Epidermal melanocyte (primary cell): ENCODE measurements around the gene SLC26A8.
"Not testable (repeated sequence)": the region's sequence is repeated elsewhere in the genome, so short reads cannot be mapped to it uniquely, and the experiment has no call there.

Experiments used
- DNase-seq: peaks from one replicate; pipeline ENCODE4 v3.0.0; 2011; ENCODE audit warnings: low spot score; ENCODE audit not compliant: insufficient read length

The SLC26A8 gene

DNA sequence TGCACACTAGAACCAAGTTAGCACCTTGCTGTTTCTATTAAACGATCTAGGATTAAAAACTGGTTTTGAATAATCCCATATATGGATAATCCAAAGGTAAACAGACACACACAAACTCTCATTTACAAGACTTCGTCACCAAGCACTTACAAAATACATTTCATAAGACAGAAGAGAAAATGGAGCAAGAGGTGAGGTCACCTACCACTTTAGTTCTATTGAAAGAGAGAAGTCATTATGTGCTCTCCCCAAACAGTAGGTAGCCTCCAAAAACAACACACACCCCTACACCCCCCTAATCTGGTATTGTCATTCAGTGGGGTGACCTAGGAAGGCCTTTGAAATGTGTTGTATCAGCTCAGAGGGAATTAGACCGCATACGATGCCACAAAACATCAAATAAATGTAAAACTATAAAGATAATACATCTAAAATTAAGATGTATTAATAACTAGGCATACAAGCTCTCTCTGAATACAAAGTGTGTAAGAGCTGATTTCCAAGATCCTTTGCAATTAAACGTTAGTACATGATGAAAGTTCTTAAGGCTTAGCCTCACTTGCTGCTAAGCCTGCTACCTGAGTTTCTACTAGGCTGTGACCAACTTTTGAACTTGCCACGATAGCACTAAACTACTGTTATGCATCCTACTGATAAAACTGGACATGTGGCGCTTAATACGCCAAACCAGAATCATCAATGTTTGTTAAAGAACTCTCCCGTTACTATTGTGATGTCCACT, 105.2 kb downstream of the SLC26A8 start:
- no peak for DNase-seq

DNA sequence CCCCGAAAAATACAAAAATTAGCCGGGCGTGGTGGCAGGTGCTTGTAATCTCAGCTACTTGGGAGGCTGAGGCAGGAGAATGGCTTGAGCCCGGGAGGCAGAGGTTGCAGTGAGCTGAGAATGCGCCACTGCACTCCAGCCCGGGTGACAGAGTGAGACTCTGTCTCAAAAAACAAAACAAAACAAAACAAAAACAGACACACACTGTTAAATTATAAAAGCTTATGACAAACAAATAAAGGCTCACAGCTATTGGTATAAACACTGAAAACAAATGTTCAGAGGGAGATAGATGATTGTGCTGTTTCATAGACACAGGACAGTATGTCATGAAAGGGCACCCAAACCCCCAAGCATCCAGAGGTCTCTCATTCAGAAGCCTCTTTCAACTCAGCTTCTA, 107.5 kb downstream of the SLC26A8 start:
- not testable (repeated sequence) for DNase-seq

DNA sequence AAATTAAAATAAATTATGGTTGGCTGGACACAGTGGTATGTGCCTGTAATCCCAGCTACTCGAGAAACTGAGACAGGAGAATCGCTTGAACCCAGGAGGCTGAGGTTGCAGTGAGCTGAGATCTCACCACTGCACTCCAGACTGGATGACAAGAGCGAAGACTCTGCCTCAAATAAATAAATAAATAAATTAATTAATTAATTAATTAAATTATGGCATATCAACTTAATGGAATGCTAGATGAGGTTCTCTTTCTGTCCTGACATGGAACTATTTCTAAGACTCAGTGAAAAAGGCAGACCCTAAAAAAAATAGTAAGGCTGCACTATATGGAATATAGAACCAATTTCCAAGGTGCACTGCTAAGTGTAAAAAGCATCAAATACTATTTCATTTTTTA, 108.4 kb downstream of the SLC26A8 start:
- DNase-seq = no peak

DNA sequence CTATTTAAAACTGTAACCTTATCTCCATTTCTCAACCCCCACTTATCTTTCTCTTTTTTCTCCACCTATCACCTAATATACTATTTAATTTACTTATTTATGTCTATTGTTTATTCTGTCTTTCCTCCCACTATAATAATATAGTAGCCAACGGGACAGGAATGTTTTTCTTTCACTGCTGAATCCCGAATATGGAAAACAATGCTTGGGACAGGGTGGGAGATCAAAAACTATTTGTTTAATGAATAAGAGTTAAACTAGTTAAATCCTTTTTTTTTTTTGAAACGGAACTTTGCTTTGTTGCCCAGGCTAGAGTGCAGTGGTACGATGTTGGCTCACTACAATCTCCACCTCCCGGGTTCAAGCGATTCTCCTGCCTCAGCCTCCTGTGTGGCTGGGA, 109.9 kb downstream of the SLC26A8 start:
- DNase-seq = no peak

DNA sequence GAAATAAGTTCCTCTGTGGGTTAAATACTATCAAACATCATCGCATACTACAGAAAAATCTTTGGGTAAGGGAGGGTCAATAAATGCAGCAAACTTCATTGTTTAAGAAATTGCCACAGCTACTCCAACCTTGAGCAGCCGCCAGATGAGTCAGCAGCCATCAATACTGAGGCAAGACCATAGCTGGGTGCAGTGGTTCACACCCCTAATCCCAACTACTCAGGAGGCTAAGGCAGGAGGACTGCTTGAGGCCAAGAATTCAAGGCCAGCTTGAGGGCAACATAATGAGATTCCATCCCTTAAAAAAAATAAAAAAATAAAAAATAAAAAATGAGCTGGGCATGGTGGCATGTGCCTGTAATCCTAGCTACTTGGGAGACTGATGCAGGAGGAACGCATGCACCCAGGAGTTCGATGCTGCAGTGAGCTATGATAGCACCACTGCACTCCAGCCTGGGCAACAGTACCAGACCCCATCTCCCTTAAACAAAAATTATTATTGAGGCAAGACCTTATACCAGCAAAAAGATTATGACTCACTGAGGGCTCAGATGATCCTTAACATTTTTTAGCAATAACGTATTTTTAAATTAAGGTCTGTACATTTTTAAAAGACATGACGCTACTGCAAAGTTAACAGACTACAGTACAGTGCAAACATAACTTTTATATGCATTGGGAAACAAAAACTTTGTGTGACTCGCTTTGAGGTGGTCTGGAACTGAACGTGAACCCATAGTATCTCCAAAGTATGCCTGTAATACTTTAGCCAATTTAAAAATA, 112.4 kb downstream of the SLC26A8 start:
- no peak for DNase-seq

DNA sequence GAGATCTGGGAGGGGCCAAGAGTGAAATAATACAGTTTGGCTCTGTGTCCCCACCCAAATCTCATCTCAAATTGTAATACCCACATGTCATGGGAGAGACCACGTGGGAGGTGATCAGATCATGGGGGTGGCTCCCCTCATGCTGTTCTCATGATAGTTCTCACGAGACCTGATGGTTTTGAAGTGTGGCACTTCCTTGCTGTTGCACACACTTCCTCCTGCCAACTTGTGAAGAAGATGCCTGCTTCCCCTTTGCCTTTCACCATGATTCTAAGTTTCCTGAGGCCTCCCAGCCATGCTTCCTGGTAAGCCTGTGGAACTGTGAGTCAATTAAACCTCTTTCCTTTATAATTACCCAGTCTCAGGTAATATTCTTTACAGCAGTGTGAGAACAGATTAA, 114.9 kb downstream of the SLC26A8 start:
- not testable (repeated sequence) for DNase-seq

DNA sequence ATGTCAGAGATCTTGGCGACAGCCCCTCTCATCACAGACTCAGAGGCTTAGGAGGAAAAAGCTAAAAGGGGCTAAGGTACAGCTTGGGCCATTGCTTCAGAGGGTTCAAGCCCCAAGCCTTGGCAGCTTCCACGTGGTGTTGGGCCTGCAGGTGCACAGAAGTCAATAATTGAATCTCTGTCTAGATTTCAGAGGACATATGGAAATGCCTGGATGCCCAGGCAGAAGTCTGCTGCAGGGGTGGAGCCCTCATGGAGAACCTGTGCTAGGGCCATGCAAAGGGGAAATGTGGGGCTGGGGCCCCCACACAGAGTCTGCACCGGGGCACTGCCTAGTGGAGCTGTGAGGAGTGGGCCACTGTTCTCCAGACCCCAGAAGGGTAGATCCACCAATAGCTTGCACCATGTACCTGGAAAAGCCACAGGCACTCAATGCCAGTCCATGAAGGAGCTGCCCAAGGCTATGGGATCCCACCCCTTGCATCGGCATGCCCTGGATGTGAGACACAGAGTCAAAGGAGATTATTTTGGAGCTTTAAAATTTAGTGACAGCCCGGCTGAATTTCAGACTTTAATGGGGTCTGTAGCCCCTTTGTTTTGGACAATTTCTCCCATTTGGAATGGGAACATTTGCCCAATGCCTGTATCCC, 115.6 kb downstream of the SLC26A8 start:
- not testable (repeated sequence) for DNase-seq

DNA sequence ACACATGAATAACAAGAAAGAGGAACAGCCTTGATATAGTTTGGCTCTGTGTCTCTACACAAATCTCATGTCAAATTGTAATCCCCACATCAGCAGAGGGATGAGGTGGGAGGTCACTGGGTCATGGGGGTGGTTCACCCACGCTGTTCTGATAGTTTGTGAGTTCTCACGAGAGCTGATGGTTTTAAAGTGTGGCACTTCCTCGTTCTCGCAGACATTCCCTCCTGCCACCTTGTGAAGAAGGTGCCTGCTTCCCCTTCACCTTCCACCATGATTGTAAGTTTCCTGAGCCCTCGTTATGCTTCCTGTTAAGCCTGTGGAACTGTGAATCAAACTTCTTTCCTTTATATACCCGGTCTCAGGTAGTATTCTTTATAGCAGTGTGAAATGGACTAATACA, 116.7 kb downstream of the SLC26A8 start:
- no peak for DNase-seq

DNA sequence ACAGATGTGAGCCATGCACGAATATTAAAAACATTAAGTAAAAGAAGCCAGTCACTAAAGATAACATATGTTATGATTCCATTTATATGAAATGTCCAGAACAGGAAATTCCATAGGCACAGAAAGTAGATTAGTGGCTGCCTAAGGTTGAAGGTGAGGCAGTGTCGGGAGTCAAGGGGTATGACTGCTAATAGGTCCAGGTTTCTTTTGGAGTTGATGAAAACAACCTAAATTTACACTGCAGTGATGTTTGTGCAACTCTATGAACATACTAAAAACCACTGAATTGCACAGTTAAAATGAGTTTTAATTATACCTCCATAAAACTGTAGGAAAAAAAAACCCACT, 118.0 kb downstream of the SLC26A8 start:
- DNase-seq = no peak

DNA sequence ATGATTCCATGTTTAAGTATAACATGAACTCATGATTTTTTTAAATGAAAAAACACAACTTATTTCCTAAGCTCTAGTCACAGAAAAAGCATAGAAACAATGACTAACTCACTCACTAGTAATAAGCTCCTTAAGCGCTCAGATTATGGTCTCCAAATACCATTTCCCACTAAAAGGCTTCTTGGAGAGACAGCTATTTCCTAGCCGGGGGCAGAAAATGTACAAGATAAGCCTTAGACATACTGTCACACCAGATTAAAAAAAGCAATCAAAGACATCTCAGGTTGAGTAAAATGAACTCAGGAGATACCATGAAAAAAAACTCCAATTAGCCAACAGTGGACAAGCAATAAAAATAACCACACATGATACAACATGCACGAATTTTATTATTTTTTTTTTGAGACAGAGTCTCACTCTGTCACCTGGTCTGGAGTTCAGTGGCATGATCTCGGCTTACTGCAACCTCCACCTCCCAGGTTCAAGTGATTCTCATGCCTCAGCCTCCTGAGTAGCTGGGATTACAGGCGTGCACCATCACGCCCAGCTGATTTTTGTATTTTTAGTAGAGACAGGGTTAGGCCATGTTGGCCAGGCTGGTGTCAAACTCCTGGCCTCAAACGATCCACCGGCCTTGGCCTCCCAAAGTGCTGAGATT, 118.5 kb downstream of the SLC26A8 start:
- DNase-seq = no peak

DNA sequence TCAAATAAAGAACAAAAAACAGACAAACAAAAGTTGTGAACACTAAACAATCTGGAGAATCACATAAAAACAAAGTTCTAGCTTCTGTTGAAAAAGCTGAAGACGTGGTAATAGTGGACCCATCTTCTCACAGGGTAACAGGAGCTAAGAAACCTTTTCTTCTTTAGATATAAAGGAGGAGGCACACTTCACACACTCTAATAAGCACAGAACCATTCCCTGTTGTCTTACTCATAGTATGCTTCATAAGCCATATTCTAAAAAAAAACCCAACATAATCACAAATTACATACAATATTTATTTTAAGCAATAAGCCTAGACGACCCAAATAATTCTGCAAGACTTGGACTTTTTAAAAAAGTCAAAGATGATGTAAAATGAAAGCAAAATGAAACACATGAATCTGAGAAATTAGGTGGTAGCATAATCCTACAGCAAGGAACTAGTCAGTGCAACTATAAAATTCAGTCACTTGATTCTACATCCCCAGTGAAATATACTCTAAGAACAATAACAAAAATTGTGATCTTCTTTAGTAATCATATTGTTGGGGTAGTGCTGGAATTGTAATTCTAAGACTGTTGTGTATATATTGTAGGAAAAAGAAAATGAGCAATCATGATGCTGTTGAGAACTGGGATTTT, 119.2 kb downstream of the SLC26A8 start:
- no peak for DNase-seq

DNA sequence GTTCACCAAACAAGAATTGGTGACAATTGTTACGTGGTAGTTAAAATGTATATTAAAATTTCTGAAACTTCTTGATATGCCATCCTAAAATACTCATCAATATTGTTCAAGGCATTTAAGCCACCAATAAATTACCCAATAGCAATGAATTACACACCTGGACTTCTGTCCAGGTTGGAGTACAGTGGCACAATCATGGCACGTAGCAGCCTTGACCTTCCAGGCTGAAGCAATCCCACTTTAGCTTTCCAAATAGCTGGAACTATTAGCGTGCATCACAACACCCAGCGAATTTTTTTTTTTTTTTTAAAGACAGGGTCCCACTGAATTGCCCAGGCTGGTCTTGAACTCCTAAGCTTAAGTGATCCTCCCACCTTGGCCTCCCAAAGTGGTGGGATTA, 120.8 kb downstream of the SLC26A8 start:
- DNase-seq = no peak

DNA sequence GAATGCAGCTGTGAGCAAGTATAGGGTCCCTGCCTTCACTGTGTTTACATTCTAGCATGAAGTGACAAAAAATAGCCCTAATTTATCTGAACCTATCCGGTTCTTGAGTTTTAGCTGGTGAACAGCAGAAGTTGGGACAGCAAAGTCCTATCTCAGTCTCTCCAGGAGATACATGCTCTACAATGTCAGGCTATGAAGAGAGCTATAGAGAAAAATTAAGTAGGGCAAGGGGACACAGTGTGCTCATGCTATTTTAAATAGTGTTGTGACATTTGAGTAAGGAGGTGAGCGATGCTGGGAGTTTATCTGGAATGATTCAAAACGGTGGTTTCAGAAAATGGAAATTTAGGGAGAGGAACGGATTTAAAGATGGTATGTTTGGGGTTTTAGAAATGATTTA, 124.0 kb downstream of the SLC26A8 start:
- DNase-seq = no peak

DNA sequence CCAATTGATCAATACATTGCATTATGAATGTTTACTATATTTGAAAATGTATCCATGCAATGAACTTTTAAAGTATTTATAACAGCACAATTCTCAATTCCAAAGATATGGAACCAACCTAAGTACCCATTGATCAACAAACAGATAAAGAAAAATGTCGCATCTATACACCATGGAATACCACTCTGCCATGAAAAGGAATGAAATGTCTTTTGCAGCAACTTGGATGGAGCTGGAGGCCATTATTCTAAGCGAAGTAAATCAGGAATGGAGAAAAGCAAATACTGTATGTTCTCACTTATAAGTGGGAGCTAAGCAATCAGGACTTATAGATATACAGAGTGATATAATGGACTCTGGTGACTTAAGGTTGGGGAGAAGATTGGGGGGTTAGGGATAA, 126.4 kb downstream of the SLC26A8 start:
- DNase-seq = no peak

DNA sequence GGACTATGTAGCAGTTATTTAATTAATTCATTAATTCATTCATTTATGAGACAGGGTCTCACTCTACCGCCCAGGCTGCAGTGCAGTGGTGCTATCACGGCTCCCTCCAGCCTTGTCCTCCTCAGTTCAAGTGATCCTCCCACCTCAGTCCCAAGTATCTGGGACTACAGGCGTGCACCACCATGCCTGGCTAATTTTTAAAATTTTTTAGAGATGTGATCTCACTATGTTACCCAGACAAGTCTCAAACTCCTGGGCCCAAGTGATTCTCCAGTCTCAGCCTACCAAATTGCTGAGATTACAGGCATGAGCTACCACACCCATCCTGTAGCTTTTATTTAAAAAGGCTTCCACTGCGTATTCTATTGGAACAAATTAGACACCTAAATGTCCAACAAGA, 127.0 kb downstream of the SLC26A8 start:
- DNase-seq = no peak

DNA sequence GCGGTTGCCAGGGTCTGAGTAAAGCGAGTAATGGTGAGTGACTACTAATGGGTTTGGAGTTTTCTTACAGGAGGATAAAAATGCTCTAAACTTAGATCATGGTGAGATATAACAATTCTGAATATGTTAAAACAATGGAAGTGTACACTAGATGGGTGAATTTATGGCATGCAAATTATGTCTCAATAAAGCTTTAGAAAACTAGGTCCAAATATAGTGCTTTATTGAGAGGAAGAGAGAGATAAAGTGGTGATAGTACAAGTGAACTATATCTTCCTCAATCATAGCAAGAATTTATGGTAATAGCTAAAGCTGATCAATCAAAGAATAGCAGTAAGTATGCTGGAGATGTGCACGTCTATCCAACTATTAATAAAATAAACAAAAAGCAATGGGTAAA, 127.4 kb downstream of the SLC26A8 start:
- no peak for DNase-seq

DNA sequence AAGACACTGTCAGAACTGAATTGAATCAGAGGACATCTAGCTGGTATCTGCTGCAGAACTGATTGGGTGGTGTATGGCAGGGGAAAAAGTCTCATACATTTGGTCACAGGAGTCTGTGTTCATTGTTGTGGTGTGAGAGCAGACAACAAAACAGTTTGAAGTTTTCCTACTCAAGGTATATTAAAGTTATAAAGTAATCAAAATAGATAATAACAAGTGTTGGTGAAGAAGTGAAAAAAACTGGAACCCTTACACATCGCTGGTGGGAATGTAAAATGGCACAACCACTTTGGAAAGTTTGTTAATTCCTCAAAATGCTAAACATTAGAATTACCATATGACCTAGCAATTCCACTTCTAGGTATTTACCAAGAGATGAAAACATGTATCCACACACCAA, 128.2 kb downstream of the SLC26A8 start:
- DNase-seq = no peak

DNA sequence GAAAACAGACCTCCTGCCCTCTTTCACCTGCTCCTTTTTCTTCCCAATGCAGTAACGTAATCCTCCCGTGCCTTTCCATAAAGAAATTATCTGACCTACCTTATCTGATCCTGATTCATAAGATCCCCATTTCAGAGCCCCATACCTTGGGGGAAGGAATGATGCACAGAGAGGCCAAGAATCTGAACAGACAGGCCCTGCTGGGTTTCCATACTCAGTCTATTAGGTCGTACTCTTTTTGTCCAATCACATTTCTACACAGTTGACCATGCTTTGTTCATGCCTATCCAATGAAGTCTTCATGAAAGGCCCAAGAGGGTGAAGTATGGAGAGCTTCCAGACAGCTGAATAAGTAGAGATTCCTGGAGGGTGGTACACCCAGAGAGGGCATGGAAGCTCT, 128.9 kb downstream of the SLC26A8 start:
- DNase-seq = no peak

DNA sequence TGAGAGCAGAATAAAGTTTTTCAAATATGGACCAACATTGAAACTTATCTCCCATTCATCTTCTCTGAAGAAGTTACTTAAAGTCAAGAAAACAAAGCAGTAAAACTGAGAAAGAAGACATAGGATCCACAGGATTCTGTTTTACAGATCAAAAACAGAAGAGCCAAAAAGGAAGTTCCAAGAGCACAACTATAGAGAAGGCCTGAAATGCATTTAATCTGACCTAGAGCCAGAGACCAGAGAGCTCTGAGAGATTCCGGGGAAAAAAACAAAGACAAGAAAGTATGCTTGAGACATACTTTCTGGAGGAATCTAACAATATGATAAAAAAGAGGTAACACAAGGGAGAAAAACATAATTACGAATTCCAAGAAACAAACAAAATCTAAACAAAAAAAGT, 129.7 kb downstream of the SLC26A8 start:
- DNase-seq = no peak
